K562 (cell line): ENCODE data around the gene NRN1. TPM values are rescaled to one million over a fixed set of nuclear protein-coding genes. Genes with fewer than 3 reads are reported as not detected.

ENCODE experiments used
- ATAC-seq: fragments of 200-7000 bp; cut with Tn5 transposase; 3 replicates; pipeline ENCODE4 v1.9.1; 2020; ENCODE audit warnings: moderate library complexity
- BruUV-seq: library from RNA; stranded (reverse); fragments of 400-500 nt; replicated peaks from 2 replicates; lab custom pipeline; 2021; lab: Mats Ljungman, UMichigan
- CTCF ChIA-PET: fragments of 300-600 bp; formaldehyde crosslinking; extraction: SDS; loops from one replicate; lab custom pipeline; 2021; ENCODE audit warnings: low intra/inter-chr PET ratio; lab: Yijun Ruan, JAX
- POLR2A ChIA-PET: fragments of 300-600, 350-650 bp; sonication (Branson Sonifier 250); formaldehyde crosslinking; extraction: SDS; loops from one replicate; lab custom pipeline; 2021; ENCODE audit warnings: antibody characterized with exemption, inconsistent platforms; lab: Yijun Ruan, JAX
- DNase-seq, 4 experiments: peaks; one replicate each; pipeline versions ENCODE4 v3.0.0 to v3.0.0-alpha.2; 2011 to 2018; ENCODE audit warnings: low spot score in 3 of 4, mixed read lengths in 3 of 4; ENCODE audit errors: extremely low read depth in 1 of 4
- FAIRE-seq: peaks from 2 replicates; lab custom pipeline; 2011; peaks lifted over from hg19 to GRCh38; lab: Jason Lieb, UNC
- H2AFZ ChIP-seq: 2 replicates; pipeline ENCODE4 v1.6.0; 2011; ENCODE audit warnings: low read depth, low read length, control low read depth, inconsistent platforms
- H3K27ac ChIP-seq: fragments of 200-600 bp; 3 replicates; pipeline ENCODE4 v1.8.0; 2011; ENCODE audit warnings: low read depth, mild to moderate bottlenecking, control low read depth, inconsistent platforms, low read length, moderate library complexity, mixed read lengths; ENCODE audit errors: extremely low read depth
- H3K27me3 ChIP-seq, 2 experiments: fragments of 300-600 bp in 1 of 2; 2 replicates in 1 of 2; 3 replicates in 1 of 2; pipeline versions ENCODE4 v1.6.0 to v1.8.0; 2011; ENCODE audit warnings: inconsistent platforms in 2 of 2, low read length in 2 of 2, mild to moderate bottlenecking in 1 of 2, mixed read lengths in 1 of 2, moderate library complexity in 1 of 2; ENCODE audit not compliant: control insufficient read depth in 2 of 2, insufficient read depth in 2 of 2
- H3K36me3 ChIP-seq: fragments of 300-600 bp; 3 replicates; pipeline ENCODE4 v1.8.0; 2011; ENCODE audit warnings: mild to moderate bottlenecking, low read length, inconsistent platforms; ENCODE audit not compliant: control insufficient read depth, insufficient read depth
- H3K4me1 ChIP-seq, 2 experiments: fragments of 200-600 bp in 1 of 2; replicated peaks in 1 of 2; 2 replicates in 1 of 2; 3 replicates in 1 of 2; pipeline versions ENCODE4 v1.5.1 to v1.8.0; 2011; ENCODE audit warnings: inconsistent platforms in 2 of 2, low read length in 2 of 2, mild to moderate bottlenecking in 1 of 2, mixed read lengths in 1 of 2, moderate library complexity in 1 of 2; ENCODE audit not compliant: control insufficient read depth in 2 of 2, insufficient read depth in 2 of 2
- H3K4me2 ChIP-seq: 2 replicates; pipeline ENCODE4 v1.6.1; 2011; ENCODE audit warnings: low read length, control low read depth, inconsistent platforms, mixed read lengths; ENCODE audit not compliant: insufficient read depth
- H3K4me3 ChIP-seq: fragments of 200-600 bp; sonication (generic), shearing (Covaris generic); 2 replicates; pipeline ENCODE4 v1.5.1; 2016; ENCODE audit warnings: control low read depth, inconsistent platforms
- H3K79me2 ChIP-seq: fragments of 200-600 bp; 3 replicates; pipeline ENCODE4 v1.8.0; 2011; ENCODE audit warnings: low read length, inconsistent platforms; ENCODE audit not compliant: control insufficient read depth, insufficient read depth
- H3K9ac ChIP-seq, 2 experiments: 2 replicates each; pipeline versions ENCODE4 v1.6.0 to v1.6.1; 2011; ENCODE audit warnings: low read depth in 2 of 2, low read length in 2 of 2, control low read depth in 1 of 2, inconsistent platforms in 1 of 2, mild to moderate bottlenecking in 1 of 2, mixed read lengths in 1 of 2; ENCODE audit not compliant: insufficient read depth in 1 of 2
- H3K9me1 ChIP-seq: one replicate; pipeline ENCODE4 v1.6.0; 2011; ENCODE audit warnings: inconsistent platforms, mild to moderate bottlenecking, low read length, moderate library complexity; ENCODE audit not compliant: control insufficient read depth, insufficient read depth
- H3K9me3 ChIP-seq: replicated peaks from 2 replicates; pipeline ENCODE4 v1.5.1; 2011; ENCODE audit warnings: low read depth, low read length, inconsistent platforms; ENCODE audit not compliant: control insufficient read depth, insufficient read depth
- H4K20me1 ChIP-seq: replicated peaks from 2 replicates; pipeline ENCODE4 v1.6.1; 2011; ENCODE audit warnings: low read length, inconsistent platforms, mixed read lengths; ENCODE audit not compliant: control insufficient read depth, insufficient read depth
- ELF1 ChIP-seq: fragments of 200-800 bp; sonication (Bioruptor generic); IDR thresholded peaks from 2 replicates; pipeline ENCODE4 v1.6.1; 2016; ENCODE audit warnings: missing genetic modification characterization, missing compliant biosample characterization
- IFI16 ChIP-seq: fragments of 250-450 bp; sonication (Bioruptor Pico); IDR thresholded peaks from 2 replicates; pipeline ENCODE4 v2.1.2; 2022; ENCODE audit warnings: mild to moderate bottlenecking, inconsistent platforms
- MYNN ChIP-seq, 2 experiments: sonication (generic); formaldehyde crosslinking in 1 of 2; IDR thresholded peaks; 2 replicates each; pipeline versions ENCODE4 v1.5.0 to v1.6.1; 2016 to 2020; ENCODE audit warnings: antibody characterized with exemption in 1 of 2, missing genetic modification reagents in 1 of 2
- POLR2B ChIP-seq: fragments of 450-650 bp; IDR thresholded peaks from 2 replicates; pipeline ENCODE4 v1.6.1; 2018; ENCODE audit warnings: low read depth; ENCODE audit not compliant: partially characterized antibody
- PTBP1 ChIP-seq: fragments of 200-400 bp; formaldehyde crosslinking; IDR thresholded peaks from 2 replicates; pipeline ENCODE4 v1.6.1; 2017; ENCODE audit warnings: low read depth, low read length
- RBM34 ChIP-seq: fragments of 200-400 bp; formaldehyde crosslinking; IDR thresholded peaks from 2 replicates; pipeline ENCODE4 v1.6.1; 2018; ENCODE audit warnings: low read length, borderline replicate concordance; ENCODE audit not compliant: insufficient read depth
- ZNF79 ChIP-seq: fragments of 250-450 bp; sonication (Bioruptor Pico); IDR thresholded peaks from 2 replicates; pipeline ENCODE4 v1.4.0; 2020; ENCODE audit warnings: low read depth, mild to moderate bottlenecking, moderate library complexity
- WGBS: fragments of 100-300 bp; shearing (Covaris generic); methylation state at CpG from one replicate; pipeline ENCODE4 v1.1.6; 2016; ENCODE audit warnings: low coverage, mixed read lengths; ENCODE audit not compliant: insufficient coverage; ENCODE audit errors: missing lambda C conversion rate; 5-methylcytosine and 5-hydroxymethylcytosine counted together
- in situ Hi-C: fragments of 300-500 bp; cut with MboI; formaldehyde crosslinking; loops from 4 replicates; pipeline ENCODE4 v1.15.0; 2018; ENCODE audit warnings: inconsistent platforms, mixed read lengths
- intact Hi-C: fragments of 100-400 bp; cut with micrococcal nuclease; formaldehyde crosslinking; loops from 2 replicates; pipeline ENCODE4 v1.14.2; 2022
- polyA plus RNA-seq, 8 experiments: library from polyadenylated mRNA; depleted of rRNA in 4 of 8; stranded (reverse) in 5 of 8; unstranded in 3 of 8; fragments of >200 nt; fragmentation: Nextera tagmentation in 2 of 8; fragmentation: Illumina TruSeq in 1 of 8; extraction: Ambion mirVana in 2 of 8; extraction: Trizol in 1 of 8; gene quantifications; 2 replicates each; pipeline versions ENCODE4 v1.2.1 to v1.2.3, GENCODE V29; 2011 to 2014; ENCODE audit warnings: inconsistent platforms in 1 of 8, missing spikeins in 1 of 8
- total RNA-seq, 7 experiments: library from RNA; depleted of rRNA in 6 of 7; stranded (reverse); fragments of >200 nt in 6 of 7; fragmentation: Illumina TruSeq in 2 of 7; extraction: Trizol in 2 of 7; gene quantifications; 2 replicates each; pipeline versions ENCODE4 v1.2.1 to v1.2.3, GENCODE V29; 2011 to 2021; ENCODE audit warnings: low replicate concordance in 1 of 7
- TF ChIP-seq, protein P1 (sequence below): fragments of 200-800 bp; sonication (Bioruptor generic); IDR thresholded peaks from 2 replicates; pipeline ENCODE4 v1.6.1; 2017; ENCODE audit warnings: missing genetic modification characterization, missing compliant biosample characterization

NRN1 gene
- total and polyA plus RNA-seq, 9 of the 15 experiments (the other 6 are each of a cell fraction or from before 2014, with no cell fraction given): not detected

- ATAC-seq: peak; percentile 80
- Histone ChIP-seq H2AFZ (peak overlapping the region; percentile 61), H3K27ac (no peak overlapping the region)
Measured at GRCh38 chr6:5995949-5996713, 10.6 kb downstream of the NRN1 start.

More at GRCh38 chr6:5995949-5996713, 10.6 kb downstream of the NRN1 start:
- FAIRE-seq (peak; percentile 55), DNase-seq (peak; percentile 24 to 71 (median 59))
- no peaks in the 10 kb centered on the region; the same call in 1 of the 2 replicates for H3K9me3 ChIP-seq
- H3K4me1 ChIP-seq: peaks cover 0 to 23% of the 10 kb centered on the region in 2 experiments; a peak in 2 of 5 replicates
- POLR2A ChIA-PET: no interaction called here
- H3K36me3 ChIP-seq: no peaks in the 10 kb centered on the region
- CTCF ChIA-PET: no interaction called here
- no TSS peak for BruUV-seq
- intact Hi-C loops (no loop called here), in situ Hi-C loops (no loop called here)
- WGBS: 24% methylated on average over 36 of the region's 41 CpGs
- H3K79me2 ChIP-seq: no peaks in the 10 kb centered on the region
- peak overlapping the region; percentile 60 for H3K4me2 ChIP-seq
- peak overlapping the region; percentile 23 for H3K4me3 ChIP-seq
- H4K20me1 ChIP-seq: peaks cover 3% of the 10 kb centered on the region; the same call in 1 of the 2 replicates
- H3K27me3 ChIP-seq: peaks cover 57 to 70% of the 10 kb centered on the region in 2 experiments
- H3K9ac ChIP-seq: no peak overlapping the region
- H3K9me1 ChIP-seq: no peaks in the 10 kb centered on the region
- TF ChIP-seq POLR2B (no peak), MYNN (IDR thresholded peaks at IDR 0.05) (no peak), MYNN (CRISPR knock-in tag; IDR thresholded peaks at IDR 0.05) (0 out of 2 replicates have a peak, but pooled peaks have one; percentile 34), ZNF79 (CRISPR knock-in tag) (no peak), RBM34 (no peak), IFI16 (no peak), PTBP1 (no peak), ELF1 (tag) (0 out of 2 replicates have a peak, but pooled peaks have one; percentile 20)
- TF ChIP-seq, protein P1, sequence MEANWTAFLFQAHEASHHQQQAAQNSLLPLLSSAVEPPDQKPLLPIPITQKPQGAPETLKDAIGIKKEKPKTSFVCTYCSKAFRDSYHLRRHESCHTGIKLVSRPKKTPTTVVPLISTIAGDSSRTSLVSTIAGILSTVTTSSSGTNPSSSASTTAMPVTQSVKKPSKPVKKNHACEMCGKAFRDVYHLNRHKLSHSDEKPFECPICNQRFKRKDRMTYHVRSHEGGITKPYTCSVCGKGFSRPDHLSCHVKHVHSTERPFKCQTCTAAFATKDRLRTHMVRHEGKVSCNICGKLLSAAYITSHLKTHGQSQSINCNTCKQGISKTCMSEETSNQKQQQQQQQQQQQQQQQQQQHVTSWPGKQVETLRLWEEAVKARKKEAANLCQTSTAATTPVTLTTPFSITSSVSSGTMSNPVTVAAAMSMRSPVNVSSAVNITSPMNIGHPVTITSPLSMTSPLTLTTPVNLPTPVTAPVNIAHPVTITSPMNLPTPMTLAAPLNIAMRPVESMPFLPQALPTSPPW (CRISPR knock-in tag): peak; percentile 36; the same call in 1 of the 2 replicates
